Vagina (tissue), 2 donors: ENCODE data around the gene EIF2B5. TPM values are rescaled to one million over a fixed set of nuclear protein-coding genes. Genes with fewer than 3 reads are reported as not detected.
"Not testable (repeated sequence)": the region's sequence is repeated elsewhere in the genome, so short reads cannot be mapped to it uniquely, and the experiment has no call there.

ENCODE experiments used
- DNase-seq, 2 donors: peaks; one replicate each; pipeline ENCODE4 v3.0.0-alpha.2; 2017; ENCODE audit errors: extremely low spot score in 2 of 2
- H3K27ac ChIP-seq: fragments of 200-600 bp; sonication (generic); one replicate; pipeline ENCODE4 v1.5.1; 2019
- H3K27me3 ChIP-seq: fragments of 200-600 bp; sonication (generic); one replicate; pipeline ENCODE4 v1.5.1; 2019
- H3K36me3 ChIP-seq, 2 donors: fragments of 200-600 bp; sonication (generic); one replicate each; pipeline ENCODE4 v1.5.1; 2017 to 2019
- H3K4me1 ChIP-seq: fragments of 200-600 bp; sonication (generic); one replicate; pipeline ENCODE4 v1.5.1; 2019
- H3K4me3 ChIP-seq, 2 donors: fragments of 200-600 bp; sonication (generic); 1 replicate in 1 of 2; 2 replicates in 1 of 2; pipeline ENCODE4 v1.5.1; 2016 to 2019
- H3K9me3 ChIP-seq: fragments of 200-600 bp; sonication (generic); one replicate; pipeline ENCODE4 v1.5.1; 2019
- CTCF ChIP-seq, 3 experiments: fragments of 450-650 bp in 2 of 3; fragments of 200-600 bp in 1 of 3; sonication (generic) in 1 of 3; IDR thresholded peaks; one replicate each; pipeline ENCODE4 v1.5.1; 2017 to 2019; ENCODE audit warnings: antibody characterized with exemption in 3 of 3, mild to moderate bottlenecking in 2 of 3, moderate library complexity in 2 of 3
- POLR2A ChIP-seq, 2 donors: fragments of 450-650 bp; IDR thresholded peaks; one replicate each; pipeline ENCODE4 v1.6.1; 2017; ENCODE audit warnings: antibody characterized with exemption in 2 of 2, mild to moderate bottlenecking in 2 of 2, moderate library complexity in 2 of 2
- POLR2AphosphoS5 ChIP-seq, 2 donors: sonication (generic); formaldehyde crosslinking; IDR thresholded peaks; one replicate each; pipeline ENCODE4 v1.9.0; 2017; ENCODE audit warnings: antibody characterized with exemption in 2 of 2, mild to moderate bottlenecking in 2 of 2, low read depth in 1 of 2; ENCODE audit not compliant: insufficient read depth in 1 of 2
- intact Hi-C: fragments of 100-400 bp; cut with DNase I; formaldehyde crosslinking; loops from one replicate; pipeline ENCODE4 v1.15.1; 2023
- total RNA-seq: library from RNA; depleted of rRNA; stranded (reverse); fragments of >200 nt; gene quantifications from one replicate; pipeline ENCODE4 v1.2.3, GENCODE V29; 2016

The EIF2B5 gene
- total RNA-seq, 1 donor from 2014 or later = 30.2 TPM

GRCh38 chr3:184160456-184160855, 25.3 kb downstream of the EIF2B5 start:
- no peak for TF ChIP-seq CTCF (IDR thresholded peaks at IDR 0.05)
- no peak overlapping the region for H3K4me3 ChIP-seq
- no peaks in the 10 kb centered on the region for H3K9me3 ChIP-seq
- peak overlapping the region; percentile 57 for H3K27ac ChIP-seq
- intact Hi-C loops = no loop called here
- DNase-seq = no peak
- H3K4me1 ChIP-seq = peaks cover 66% of the 10 kb centered on the region
- peaks cover 0 to 22% of the 10 kb centered on the region in 2 donors for H3K36me3 ChIP-seq
- no peaks in the 10 kb centered on the region for H3K27me3 ChIP-seq

GRCh38 chr3:184162571-184163070, 27.5 kb downstream of the EIF2B5 start:
- H3K4me1 ChIP-seq = peaks cover 52% of the 10 kb centered on the region
- intact Hi-C loops = not testable (repeated sequence)

GRCh38 chr3:184164648-184165330, 29.6 kb downstream of the EIF2B5 start:
- peaks cover 31% of the 10 kb centered on the region for H3K4me1 ChIP-seq
- TF ChIP-seq POLR2AphosphoS5 (IDR thresholded peaks at IDR 0.05; ENCODE audit: insufficient read depth in 1 of 2, low read depth in 1 of 2) (no peak), POLR2A (IDR thresholded peaks at IDR 0.05) (no peak), CTCF (IDR thresholded peaks at IDR 0.05) (no peak)
- H3K9me3 ChIP-seq = no peaks in the 10 kb centered on the region
- no peak overlapping the region for H3K4me3 ChIP-seq
- DNase-seq = no peak
- intact Hi-C loops = no loop called here
- no peaks in the 10 kb centered on the region for H3K27me3 ChIP-seq
- H3K27ac ChIP-seq = no peak overlapping the region
- H3K36me3 ChIP-seq = peaks cover 6 to 61% of the 10 kb centered on the region in 2 donors

More at GRCh38 chr3:184162571-184163070, 27.5 kb downstream of the EIF2B5 start:
- not testable (repeated sequence) for H3K27me3 ChIP-seq, H3K27ac ChIP-seq, H3K9me3 ChIP-seq, DNase-seq, H3K4me3 ChIP-seq
- peaks cover 6 to 43% of the 10 kb centered on the region in 2 donors for H3K36me3 ChIP-seq

- TF ChIP-seq POLR2A (IDR thresholded peaks at IDR 0.05) (no peak), CTCF (IDR thresholded peaks at IDR 0.05) (no peak), POLR2AphosphoS5 (IDR thresholded peaks at IDR 0.05; ENCODE audit: insufficient read depth in 1 of 2, low read depth in 1 of 2) (no peak)
- no peak overlapping the region for H3K27ac ChIP-seq
- peaks cover 6 to 68% of the 10 kb centered on the region in 2 donors for H3K36me3 ChIP-seq
- peaks cover 27% of the 10 kb centered on the region for H3K4me1 ChIP-seq
- DNase-seq = no peak
- intact Hi-C loops = no loop called here
- no peak overlapping the region for H3K4me3 ChIP-seq
- H3K27me3 ChIP-seq = no peaks in the 10 kb centered on the region
- no peaks in the 10 kb centered on the region for H3K9me3 ChIP-seq
Measured at GRCh38 chr3:184165543-184165942, 30.4 kb downstream of the EIF2B5 start.

GRCh38 chr3:184166671-184167070, 31.5 kb downstream of the EIF2B5 start:
- no peak for DNase-seq
- Histone ChIP-seq H3K4me3 (no peak overlapping the region), H3K27me3 (no peaks in the 10 kb centered on the region), H3K36me3 (peaks cover 6 to 80% of the 10 kb centered on the region in 2 donors), H3K4me1 (peaks cover 16% of the 10 kb centered on the region), H3K9me3 (no peaks in the 10 kb centered on the region), H3K27ac (no peak overlapping the region)
- intact Hi-C loops = no loop called here
- TF ChIP-seq POLR2A (IDR thresholded peaks at IDR 0.05) (no peak), POLR2AphosphoS5 (IDR thresholded peaks at IDR 0.05; ENCODE audit: insufficient read depth in 1 of 2, low read depth in 1 of 2) (no peak), CTCF (IDR thresholded peaks at IDR 0.05) (no peak)
